Esophagus mucosa (tissue), 1 donor: ENCODE measurements around the gene C1orf159. TPM values are rescaled to one million over a fixed set of nuclear protein-coding genes. Genes with fewer than 3 reads are reported as not detected.
"Not testable (repeated sequence)": the region's sequence is repeated elsewhere in the genome, so short reads cannot be mapped to it uniquely, and the experiment has no call there.

Source experiments
- ATAC-seq: fragments of 200-7000 bp; cut with Tn5 transposase; one replicate; pipeline ENCODE4 v1.9.1; 2020
- total RNA-seq: library from RNA; stranded (reverse); gene quantifications from one replicate; pipeline ENCODE4 v1.2.4, GENCODE V29; 2023
- donor health status: DM: yes; HTN: yes; CAD: no.

The C1orf159 gene
- total RNA-seq, result 9.4 TPM

GRCh38 chr1:1115786-1116700 lies at the start of gene C1orf159:
Gene C1orf159 (minus strand): TSS chr1:1116089. CDS start chr1:1091543, 24,546 bp downstream.
- peak; percentile 97 for ATAC-seq

- ATAC-seq, result no peak
Measured at GRCh38 chr1:1165485-1165884, 49.6 kb upstream of the C1orf159 start.

- ATAC-seq, result peak; percentile 65
Measured at GRCh38 chr1:1164701-1165451, 49.0 kb upstream of the C1orf159 start.

- ATAC-seq, result no peak
Measured at GRCh38 chr1:1164361-1164700, 48.4 kb upstream of the C1orf159 start.

GRCh38 chr1:1163538-1164070 lies 47.7 kb upstream of the C1orf159 start:
- no peak for ATAC-seq

- ATAC-seq, result peak; percentile 79
Measured at GRCh38 chr1:1162597-1163537, 47.0 kb upstream of the C1orf159 start.

- no peak for ATAC-seq
Measured at GRCh38 chr1:1161683-1162079, 45.8 kb upstream of the C1orf159 start.

GRCh38 chr1:1161078-1161682 lies 45.3 kb upstream of the C1orf159 start:
- no peak for ATAC-seq

GRCh38 chr1:1160281-1160930 lies 44.5 kb upstream of the C1orf159 start:
- ATAC-seq, result no peak

GRCh38 chr1:1157914-1158710 lies 42.2 kb upstream of the C1orf159 start:
- peak; percentile 35 for ATAC-seq

GRCh38 chr1:1157426-1157913 lies 41.6 kb upstream of the C1orf159 start:
- peak; percentile 88 for ATAC-seq

- no peak for ATAC-seq
Measured at GRCh38 chr1:1157033-1157365, 41.1 kb upstream of the C1orf159 start.

- ATAC-seq, result no peak
Measured at GRCh38 chr1:1156140-1157032, 40.5 kb upstream of the C1orf159 start.

GRCh38 chr1:1155258-1155657 lies 39.4 kb upstream of the C1orf159 start:
- no peak for ATAC-seq

GRCh38 chr1:1153874-1154273 lies 38.0 kb upstream of the C1orf159 start:
- ATAC-seq, result no peak

GRCh38 chr1:1153215-1153614 lies 37.3 kb upstream of the C1orf159 start:
- ATAC-seq, result not testable (repeated sequence)

- ATAC-seq, result not testable (repeated sequence)
Measured at GRCh38 chr1:1152431-1152830, 36.5 kb upstream of the C1orf159 start.

- ATAC-seq, result no peak
Measured at GRCh38 chr1:1151306-1151705, 35.4 kb upstream of the C1orf159 start.

GRCh38 chr1:1150100-1150499 lies 34.2 kb upstream of the C1orf159 start:
- peak; percentile 76 for ATAC-seq
